Type B pancreatic cell (in vitro differentiated cells): ENCODE results near the gene RELCH. TPM values are rescaled to one million over a fixed set of nuclear protein-coding genes. Genes with fewer than 3 reads are reported as not detected.

Experiments used
- DNase-seq: peaks from one replicate; pipeline ENCODE4 v3.0.0; 2021; ENCODE audit warnings: mixed read lengths; ENCODE audit not compliant: unreplicated experiment; ENCODE audit errors: extremely low spot score
- H3K27ac Mint-ChIP-seq: 2 replicates; pipeline ENCODE4 v1.8.0; 2021; ENCODE audit warnings: mild to moderate bottlenecking, mixed read lengths
- H3K27me3 Mint-ChIP-seq: 2 replicates; pipeline ENCODE4 v1.8.0; 2021; ENCODE audit warnings: mixed read lengths
- H3K36me3 Mint-ChIP-seq: 2 replicates; pipeline ENCODE4 v1.8.0; 2021; ENCODE audit warnings: mixed read lengths
- H3K4me1 Mint-ChIP-seq: one replicate; pipeline ENCODE4 v1.8.0; 2021; ENCODE audit warnings: mixed read lengths; ENCODE audit not compliant: unreplicated experiment
- H3K4me3 Mint-ChIP-seq: 2 replicates; pipeline ENCODE4 v1.8.0; 2021; ENCODE audit warnings: mild to moderate bottlenecking, mixed read lengths
- H3K9me3 Mint-ChIP-seq: 2 replicates; pipeline ENCODE4 v1.8.0; 2021; ENCODE audit warnings: mixed read lengths
- CTCF ChIP-seq: fragments of 200-600 bp; sonication (generic); conservative IDR thresholded peaks from 2 replicates; pipeline ENCODE4 v1.5.0; 2021; ENCODE audit warnings: antibody characterized with exemption, mild to moderate bottlenecking
- total RNA-seq: library from RNA; stranded (reverse); gene quantifications from 2 replicates; pipeline ENCODE4 v1.2.1, GENCODE V29; 2021; ENCODE audit warnings: low replicate concordance

RELCH gene
- total RNA-seq, 1 donor from 2014 or later, result 27.4 TPM

- no peak overlapping the region for H3K27ac Mint-ChIP-seq
- no peak for DNase-seq
- H3K36me3 Mint-ChIP-seq, result peaks cover 19% of the 10 kb centered on the region
- H3K4me3 Mint-ChIP-seq, result no peak overlapping the region
- no peaks in the 10 kb centered on the region for H3K9me3 Mint-ChIP-seq
- H3K4me1 Mint-ChIP-seq, result no peaks in the 10 kb centered on the region
- H3K27me3 Mint-ChIP-seq, result no peaks in the 10 kb centered on the region
- no peak for TF ChIP-seq CTCF
Measured at GRCh38 chr18:62258616-62259015, 71.6 kb downstream of the RELCH start.

DNA sequence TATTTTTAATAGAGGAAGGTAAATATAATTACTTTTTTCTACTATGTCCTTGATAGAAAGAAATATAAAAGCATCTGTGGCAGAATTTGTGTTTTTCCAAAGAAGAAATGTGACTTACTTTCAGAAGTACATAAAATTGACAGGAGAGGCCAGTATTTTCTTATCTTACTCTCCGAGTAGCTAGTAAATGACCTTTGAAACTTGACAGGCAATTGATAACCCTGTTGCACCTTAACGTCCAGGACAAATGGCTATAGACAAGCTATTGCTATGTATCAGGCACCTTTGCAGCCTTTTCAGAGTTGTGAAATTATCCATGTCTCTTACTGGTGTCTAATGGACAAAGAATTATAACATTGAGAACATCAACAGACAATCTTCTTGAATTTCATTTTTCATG, 75.0 kb downstream of the RELCH start:
- H3K27ac Mint-ChIP-seq, result no peak overlapping the region
- no peaks in the 10 kb centered on the region for H3K9me3 Mint-ChIP-seq
- H3K4me1 Mint-ChIP-seq, result no peaks in the 10 kb centered on the region
- H3K27me3 Mint-ChIP-seq, result no peaks in the 10 kb centered on the region
- no peak overlapping the region for H3K4me3 Mint-ChIP-seq
- DNase-seq, result no peak
- TF ChIP-seq CTCF, result no peak
- peaks cover 23% of the 10 kb centered on the region for H3K36me3 Mint-ChIP-seq

GRCh38 chr18:62264984-62265383, 77.9 kb downstream of the RELCH start:
- no peak for TF ChIP-seq CTCF
- Mint-ChIP-seq H3K27ac (no peak overlapping the region), H3K36me3 (peaks cover 10% of the 10 kb centered on the region), H3K9me3 (no peaks in the 10 kb centered on the region), H3K4me1 (no peaks in the 10 kb centered on the region), H3K4me3 (no peak overlapping the region), H3K27me3 (no peaks in the 10 kb centered on the region)
- no peak for DNase-seq

DNA sequence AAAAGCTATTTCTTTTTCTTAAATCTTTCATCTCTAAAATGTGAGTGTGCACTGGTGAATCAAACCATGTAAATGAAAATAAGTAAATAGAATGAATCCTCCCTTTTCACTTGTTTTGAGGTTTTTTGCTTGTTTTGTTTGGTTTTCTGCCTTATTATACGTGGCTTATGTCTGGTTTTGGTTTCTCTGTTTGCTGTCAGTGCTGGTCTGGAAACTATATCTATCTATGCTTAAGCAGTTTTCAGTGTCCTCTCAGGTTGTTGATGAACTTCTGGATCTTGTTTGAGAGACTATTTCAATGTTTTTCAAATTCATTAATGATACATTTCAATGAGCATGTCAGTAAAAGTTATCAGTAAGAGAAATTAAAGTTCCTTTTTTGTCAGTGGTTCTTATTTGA, 90.0 kb downstream of the RELCH start:
- Mint-ChIP-seq H3K36me3 (peaks cover 9% of the 10 kb centered on the region), H3K4me3 (no peak overlapping the region), H3K9me3 (no peaks in the 10 kb centered on the region), H3K27ac (no peak overlapping the region), H3K27me3 (no peaks in the 10 kb centered on the region), H3K4me1 (no peaks in the 10 kb centered on the region)
- TF ChIP-seq CTCF, result no peak
- no peak for DNase-seq

DNA sequence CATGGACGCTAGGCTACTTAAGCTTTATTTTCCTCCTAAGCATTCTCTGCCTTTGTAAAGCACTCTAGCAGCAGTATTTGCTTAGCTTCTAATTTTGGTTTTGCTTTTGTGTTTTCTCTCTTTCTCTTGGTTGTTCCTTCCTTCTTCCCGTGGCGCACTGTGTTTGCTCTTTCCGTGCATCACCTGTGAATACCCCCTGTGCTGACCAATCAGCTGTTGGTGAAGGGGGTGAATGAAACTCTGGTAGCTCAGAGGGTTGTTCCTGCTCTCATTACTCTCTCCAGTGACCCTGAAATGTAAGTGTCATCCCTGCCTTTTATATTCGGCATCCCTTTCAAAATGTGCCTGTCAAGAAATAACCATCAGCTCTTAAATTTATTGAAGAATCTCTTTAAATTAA, 92.5 kb downstream of the RELCH start:
- no peaks in the 10 kb centered on the region for H3K4me1 Mint-ChIP-seq
- no peak overlapping the region for H3K27ac Mint-ChIP-seq
- DNase-seq, result no peak
- no peak overlapping the region for H3K4me3 Mint-ChIP-seq
- no peaks in the 10 kb centered on the region for H3K9me3 Mint-ChIP-seq
- TF ChIP-seq CTCF, result no peak
- peaks cover 10% of the 10 kb centered on the region for H3K36me3 Mint-ChIP-seq
- H3K27me3 Mint-ChIP-seq, result no peaks in the 10 kb centered on the region

DNA sequence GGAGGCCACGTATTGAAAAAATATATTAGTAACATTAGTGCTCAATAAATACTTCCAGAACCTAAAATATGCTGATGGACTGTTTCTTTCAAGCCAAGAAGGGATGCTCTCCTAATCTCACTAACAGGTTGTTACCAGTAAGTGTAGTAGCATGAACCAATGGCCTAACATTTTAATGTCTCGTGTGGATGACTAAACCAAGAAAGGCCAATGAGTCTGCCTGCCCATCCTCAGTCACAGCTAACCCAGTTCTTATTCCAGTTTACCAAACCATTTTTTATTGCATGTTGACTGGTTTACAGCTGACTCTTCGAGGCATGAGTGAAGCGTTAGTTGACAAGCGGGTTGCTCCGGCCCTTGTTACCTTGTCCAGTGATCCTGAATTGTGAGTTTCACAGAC, 93.0 kb downstream of the RELCH start:
- peaks cover 13% of the 10 kb centered on the region for H3K36me3 Mint-ChIP-seq
- H3K27me3 Mint-ChIP-seq, result no peaks in the 10 kb centered on the region

More for the DNA sequence above, 93.0 kb downstream of the RELCH start:
- TF ChIP-seq CTCF, result no peak
- no peak overlapping the region for H3K27ac Mint-ChIP-seq
- no peaks in the 10 kb centered on the region for H3K9me3 Mint-ChIP-seq
- DNase-seq, result no peak
- H3K4me1 Mint-ChIP-seq, result no peaks in the 10 kb centered on the region
- H3K4me3 Mint-ChIP-seq, result no peak overlapping the region
